HCT116 (cell line): ENCODE results near the gene ST7. TPM values are rescaled to one million over a fixed set of nuclear protein-coding genes. Genes with fewer than 3 reads are reported as not detected.

Experiments
- ATAC-seq: fragments of 200-7000 bp; cut with Tn5 transposase; 2 replicates; pipeline ENCODE4 v1.9.1; 2020; ENCODE audit warnings: mild to moderate bottlenecking, moderate library complexity
- BruUV-seq: library from RNA; stranded (reverse); fragments of 400-500 nt; replicated peaks from 2 replicates; lab custom pipeline; 2021; lab: Mats Ljungman, UMichigan
- CTCF ChIA-PET: fragments of 300-600 bp; sonication (Branson Sonifier 250); formaldehyde crosslinking; loops from one replicate; lab custom pipeline; 2021; ENCODE audit warnings: antibody characterized with exemption; lab: Charles Lee
- POLR2A ChIA-PET: fragments of 300-600, 350-600 bp; sonication (Branson Sonifier 250); formaldehyde crosslinking; loops from one replicate; lab custom pipeline; 2021; ENCODE audit warnings: antibody characterized with exemption; lab: Charles Lee
- RAD21 ChIA-PET, 2 experiments: fragments of 300-600 bp; sonication (Branson Sonifier 250); formaldehyde crosslinking; loops; one replicate each; lab custom pipeline; 2023; ENCODE audit warnings: low total read pairs in 2 of 2; ENCODE audit not compliant: uncharacterized antibody in 2 of 2, unreplicated experiment in 2 of 2, low non-redundant PET in 1 of 2; lab: Charles Lee
- DNase-seq: peaks from one replicate; pipeline ENCODE4 v3.0.0-alpha.2; 2010; ENCODE audit warnings: low read depth, low spot score
- H2AFZ ChIP-seq: fragments of 200-600 bp; shearing (Covaris generic), sonication (generic); 2 replicates; pipeline ENCODE4 v1.6.1; 2017; ENCODE audit warnings: low read depth, mixed run types, mixed read lengths, antibody characterized with exemption, low read length; ENCODE audit not compliant: poor library complexity, severe bottlenecking
- H3K27ac ChIP-seq: 2 replicates; pipeline ENCODE4 v1.5.1; 2012; ENCODE audit warnings: low read depth, low read length
- H3K27me3 ChIP-seq: fragments of 200-600 bp; sonication (generic); 2 replicates; pipeline ENCODE4 v1.6.1; 2016; ENCODE audit warnings: mixed run types, low read length, mixed read lengths; ENCODE audit not compliant: insufficient read depth
- H3K36me3 ChIP-seq, 2 experiments: fragments of 200-500 bp in 1 of 2; fragments of 200-600 bp in 1 of 2; sonication (Bioruptor generic) in 1 of 2; sonication (generic) in 1 of 2; 2 replicates each; pipeline versions ENCODE4 v1.5.1 to v1.6.1; 2014 to 2016; ENCODE audit warnings: low read length in 2 of 2, inconsistent platforms in 1 of 2, mixed read lengths in 1 of 2, mixed run types in 1 of 2; ENCODE audit not compliant: insufficient read depth in 2 of 2, control insufficient read depth in 1 of 2
- H3K4me1 ChIP-seq, 2 experiments: fragments of 200-600 bp in 1 of 2; sonication (generic) in 1 of 2; 2 replicates each; pipeline versions ENCODE4 v1.5.1 to v1.6.1; 2012 to 2017; ENCODE audit warnings: low read length in 2 of 2, inconsistent platforms in 1 of 2, mild to moderate bottlenecking in 1 of 2, mixed read lengths in 1 of 2, mixed run types in 1 of 2, moderate library complexity in 1 of 2; ENCODE audit not compliant: insufficient read depth in 2 of 2, control insufficient read depth in 1 of 2
- H3K4me2 ChIP-seq: fragments of 200-600 bp; sonication (generic); 2 replicates; pipeline ENCODE4 v1.6.1; 2017; ENCODE audit warnings: mixed run types, low read length, mixed read lengths
- H3K4me3 ChIP-seq, 2 experiments: fragments of 200-600 bp in 1 of 2; sonication (generic) in 1 of 2; replicated peaks in 1 of 2; 2 replicates each; pipeline ENCODE4 v1.5.1; 2011 to 2016; ENCODE audit warnings: low read length in 2 of 2, control low read depth in 1 of 2, low read depth in 1 of 2, mild to moderate bottlenecking in 1 of 2, mixed read lengths in 1 of 2, mixed run types in 1 of 2
- H3K79me2 ChIP-seq: fragments of 200-600 bp; sonication (generic); 2 replicates; pipeline ENCODE4 v1.6.1; 2017; ENCODE audit warnings: mild to moderate bottlenecking, mixed run types, low read length, moderate library complexity, mixed read lengths; ENCODE audit not compliant: insufficient read depth
- H3K9ac ChIP-seq: fragments of 200-600 bp; sonication (generic); 2 replicates; pipeline ENCODE4 v1.6.1; 2016; ENCODE audit warnings: low read length, mixed read lengths
- H3K9me2 ChIP-seq: fragments of 200-600 bp; sonication (generic), shearing (Covaris generic); 2 replicates; pipeline ENCODE4 v1.6.1; 2017; ENCODE audit warnings: mixed run types, mild to moderate bottlenecking, moderate library complexity; ENCODE audit not compliant: insufficient read depth
- H3K9me3 ChIP-seq, 2 experiments: fragments of 200-500 bp in 1 of 2; fragments of 200-600 bp in 1 of 2; sonication (Bioruptor generic) in 1 of 2; sonication (generic) in 1 of 2; 2 replicates each; pipeline ENCODE4 v1.6.1; 2014 to 2017; ENCODE audit warnings: low read length in 2 of 2, mixed read lengths in 2 of 2, inconsistent platforms in 1 of 2, low read depth in 1 of 2, mild to moderate bottlenecking in 1 of 2, mixed run types in 1 of 2, moderate library complexity in 1 of 2; ENCODE audit not compliant: control insufficient read depth in 1 of 2, insufficient read depth in 1 of 2
- H4K20me1 ChIP-seq: fragments of 200-600 bp; sonication (generic), shearing (Covaris generic); 2 replicates; pipeline ENCODE4 v1.6.1; 2017; ENCODE audit warnings: mixed run types, mild to moderate bottlenecking, moderate library complexity; ENCODE audit not compliant: insufficient read depth
- CEBPB ChIP-seq: IDR thresholded peaks from 2 replicates; pipeline ENCODE4 v1.6.1; 2012; ENCODE audit warnings: low read depth
- CTCF ChIP-seq, 3 experiments: fragments of 200-600 bp in 1 of 3; sonication (generic) in 1 of 3; IDR thresholded peaks in 2 of 3; conservative IDR thresholded peaks in 1 of 3; 2 replicates each; pipeline ENCODE4 v1.5.1; 2012 to 2017; ENCODE audit warnings: low read depth in 2 of 3, low read length in 2 of 3, antibody characterized with exemption in 1 of 3, borderline replicate concordance in 1 of 3, control low read depth in 1 of 3, mild to moderate bottlenecking in 1 of 3, mixed read lengths in 1 of 3, mixed run types in 1 of 3, moderate library complexity in 1 of 3; ENCODE audit not compliant: insufficient read depth in 1 of 3
- EGR1 ChIP-seq: IDR thresholded peaks from 2 replicates; pipeline ENCODE4 v1.6.1; 2012; ENCODE audit warnings: low read depth
- ELF1 ChIP-seq: IDR thresholded peaks from 2 replicates; pipeline ENCODE4 v1.6.1; 2012; ENCODE audit warnings: low read depth, borderline replicate concordance
- EZH2 ChIP-seq: fragments of 200-600 bp; sonication (generic); IDR thresholded peaks from 2 replicates; pipeline ENCODE4 v1.6.1; 2017; ENCODE audit warnings: antibody characterized with exemption, mixed run types
- RAD21 ChIP-seq: IDR thresholded peaks from 2 replicates; pipeline ENCODE4 v1.6.1; 2012; ENCODE audit warnings: low read depth, mild to moderate bottlenecking
- REST ChIP-seq: IDR thresholded peaks from 2 replicates; pipeline ENCODE4 v1.6.1; 2012; ENCODE audit warnings: low read depth
- ZBTB33 ChIP-seq: IDR thresholded peaks from 2 replicates; pipeline ENCODE4 v1.6.1; 2011; ENCODE audit warnings: mild to moderate bottlenecking, low read length, moderate library complexity; ENCODE audit not compliant: insufficient replicate concordance; ENCODE audit errors: extremely low read depth
- intact Hi-C: fragments of 100-400 bp; cut with micrococcal nuclease; formaldehyde crosslinking; loops from 2 replicates; pipeline ENCODE4 v1.10.0; 2022
- total RNA-seq: library from RNA; stranded (reverse); gene quantifications from one replicate; pipeline ENCODE4 v1.2.1, GENCODE V29; 2021; ENCODE audit not compliant: unreplicated experiment

Gene ST7
- total RNA-seq, 1 experiment from 2014 or later: 12.6 TPM

GRCh38 chr7:117272017-117272759 is 318.9 kb downstream of the ST7 start:
- TF ChIP-seq REST (no peak), CTCF (IDR thresholded peaks at IDR 0.05 in 2 of 3, conservative IDR thresholded peaks at IDR 0.05 in 1 of 3; ENCODE audit: borderline replicate concordance in 1 of 3, insufficient read depth in 1 of 3, low read depth in 2 of 3, low read length in 2 of 3) (no peak), ZBTB33 (no peak), RAD21 (no peak), EGR1 (no peak), ELF1 (no peak), EZH2 (no peak), CEBPB (no peak)
- Histone ChIP-seq H3K79me2 (no peaks in the 10 kb centered on the region), H3K4me2 (no peak overlapping the region), H3K9me3 (no peaks in the 10 kb centered on the region), H2AFZ (no peak overlapping the region), H3K27me3 (no peaks in the 10 kb centered on the region), H3K4me3 (no peak overlapping the region), H3K36me3 (no peaks in the 10 kb centered on the region), H3K9me2 (0 out of 2 replicates have a peak, but pooled peaks cover 4% of the 10 kb centered on the region), H4K20me1 (no peaks in the 10 kb centered on the region), H3K4me1 (peaks cover 0 to 8% of the 10 kb centered on the region in 2 experiments; a peak in 1 of 4 replicates), H3K9ac (no peak overlapping the region), H3K27ac (no peak overlapping the region)
- BruUV-seq: no TSS peak
- DNase-seq (no peak), ATAC-seq (no peak)
- ChIA-PET RAD21 (no interaction called here), POLR2A (no interaction called here), CTCF (interaction anchor here (1.1 kb wide), 1 partner anchor 443 kb away, joined by 3 read pairs; no protein-coding TSS in a partner anchor)
- intact Hi-C loops: no loop called here
